Measurements from ENCODE around the gene EVA1C.

DNA sequence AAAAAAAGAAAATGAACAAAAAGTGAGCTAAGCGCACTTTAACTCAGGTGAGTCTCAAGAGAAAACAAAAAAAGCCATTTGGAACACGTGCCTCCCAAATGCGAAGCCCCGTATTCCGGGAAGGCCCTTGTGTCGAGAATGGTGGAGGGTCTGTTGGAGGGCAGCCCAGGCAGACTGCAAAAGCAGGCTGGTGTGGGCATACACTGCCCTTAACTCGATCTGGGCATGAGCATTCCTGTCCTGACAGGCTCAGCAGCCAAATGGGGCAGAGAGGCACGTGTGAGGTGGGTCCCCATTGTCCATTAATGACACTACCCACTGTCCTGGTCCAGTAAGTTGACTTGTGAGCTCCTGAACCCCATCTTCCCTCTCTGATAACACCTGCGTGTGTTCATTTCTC lies 57.7 kb downstream of the EVA1C start:
- TF ChIP-seq ZBTB7A (IDR thresholded peaks at IDR 0.05; ENCODE audit: low read depth), result no peak
- no peak for TF ChIP-seq FOXM1 (IDR thresholded peaks at IDR 0.05; ENCODE audit: borderline replicate concordance, low read depth)
- TF ChIP-seq TEAD4 (IDR thresholded peaks at IDR 0.05), result no peak
- no peak for TF ChIP-seq EP300 (IDR thresholded peaks at IDR 0.05; ENCODE audit: borderline replicate concordance)
- TF ChIP-seq, protein P1, sequence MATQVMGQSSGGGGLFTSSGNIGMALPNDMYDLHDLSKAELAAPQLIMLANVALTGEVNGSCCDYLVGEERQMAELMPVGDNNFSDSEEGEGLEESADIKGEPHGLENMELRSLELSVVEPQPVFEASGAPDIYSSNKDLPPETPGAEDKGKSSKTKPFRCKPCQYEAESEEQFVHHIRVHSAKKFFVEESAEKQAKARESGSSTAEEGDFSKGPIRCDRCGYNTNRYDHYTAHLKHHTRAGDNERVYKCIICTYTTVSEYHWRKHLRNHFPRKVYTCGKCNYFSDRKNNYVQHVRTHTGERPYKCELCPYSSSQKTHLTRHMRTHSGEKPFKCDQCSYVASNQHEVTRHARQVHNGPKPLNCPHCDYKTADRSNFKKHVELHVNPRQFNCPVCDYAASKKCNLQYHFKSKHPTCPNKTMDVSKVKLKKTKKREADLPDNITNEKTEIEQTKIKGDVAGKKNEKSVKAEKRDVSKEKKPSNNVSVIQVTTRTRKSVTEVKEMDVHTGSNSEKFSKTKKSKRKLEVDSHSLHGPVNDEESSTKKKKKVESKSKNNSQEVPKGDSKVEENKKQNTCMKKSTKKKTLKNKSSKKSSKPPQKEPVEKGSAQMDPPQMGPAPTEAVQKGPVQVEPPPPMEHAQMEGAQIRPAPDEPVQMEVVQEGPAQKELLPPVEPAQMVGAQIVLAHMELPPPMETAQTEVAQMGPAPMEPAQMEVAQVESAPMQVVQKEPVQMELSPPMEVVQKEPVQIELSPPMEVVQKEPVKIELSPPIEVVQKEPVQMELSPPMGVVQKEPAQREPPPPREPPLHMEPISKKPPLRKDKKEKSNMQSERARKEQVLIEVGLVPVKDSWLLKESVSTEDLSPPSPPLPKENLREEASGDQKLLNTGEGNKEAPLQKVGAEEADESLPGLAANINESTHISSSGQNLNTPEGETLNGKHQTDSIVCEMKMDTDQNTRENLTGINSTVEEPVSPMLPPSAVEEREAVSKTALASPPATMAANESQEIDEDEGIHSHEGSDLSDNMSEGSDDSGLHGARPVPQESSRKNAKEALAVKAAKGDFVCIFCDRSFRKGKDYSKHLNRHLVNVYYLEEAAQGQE (IDR thresholded peaks at IDR 0.05; ENCODE audit: low read depth), result no peak
- TF ChIP-seq TAF1 (IDR thresholded peaks at IDR 0.05; ENCODE audit: low read depth), result no peak
- TF ChIP-seq, protein P2, sequence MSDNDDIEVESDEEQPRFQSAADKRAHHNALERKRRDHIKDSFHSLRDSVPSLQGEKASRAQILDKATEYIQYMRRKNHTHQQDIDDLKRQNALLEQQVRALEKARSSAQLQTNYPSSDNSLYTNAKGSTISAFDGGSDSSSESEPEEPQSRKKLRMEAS (IDR thresholded peaks at IDR 0.05), result no peak
- TF ChIP-seq YY1 (IDR thresholded peaks at IDR 0.05; ENCODE audit: low read depth), result no peak
- TF ChIP-seq RAD21 (IDR thresholded peaks at IDR 0.05; ENCODE audit: low read depth), result no peak
- no peak for TF ChIP-seq CREB1 (IDR thresholded peaks at IDR 0.05; ENCODE audit: low read depth)
- no peak for TF ChIP-seq EGR1 (IDR thresholded peaks at IDR 0.05)
- no peak for TF ChIP-seq NFIC (IDR thresholded peaks at IDR 0.05)
- no peak for TF ChIP-seq CEBPB (IDR thresholded peaks at IDR 0.05)
